Measurements from ENCODE around the gene MPIG6B.

MPIG6B gene

DNA sequence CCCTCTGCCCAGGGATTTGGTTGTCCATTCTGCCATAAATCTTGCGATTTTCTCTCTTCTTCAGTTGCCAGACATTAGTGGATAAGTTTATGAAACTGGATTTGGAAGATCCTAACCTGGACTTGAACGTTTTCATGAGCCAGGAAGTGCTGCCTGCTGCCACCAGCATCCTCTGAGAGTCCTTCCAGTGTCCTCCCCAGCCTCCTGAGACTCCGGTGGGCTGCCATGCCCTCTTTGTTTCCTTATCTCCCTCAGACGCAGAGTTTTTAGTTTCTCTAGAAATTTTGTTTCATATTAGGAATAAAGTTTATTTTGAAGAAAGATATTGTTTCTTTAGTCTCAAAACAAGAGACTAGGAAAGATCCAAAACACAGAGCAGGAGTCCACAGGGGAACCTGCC, 39.2 kb downstream of the MPIG6B start, which contains the start of gene SAPCD1:
Gene SAPCD1 (plus strand): TSS at position 301 of the 400 bp plus-strand sequence. CDS start 399 bp downstream, outside the sequence.
- no peak within 1 kb of the TSS for H3K4me2 ChIP-seq (ENCODE audit: insufficient read depth, low read length)
- DNase-seq (no peak), ATAC-seq (ENCODE audit: insufficient read depth, low read depth) (no peak)
- no peak within 1 kb of the TSS for H3K4me3 ChIP-seq (ENCODE audit: low read depth in 1 of 2, low read length in 2 of 2)
- no peaks in the 10 kb centered on the region for H3K9me3 ChIP-seq (ENCODE audit: insufficient read depth, low read length, severe bottlenecking)
- H3K36me3 ChIP-seq (ENCODE audit: insufficient read depth, low read length) = peaks cover 70% of the 10 kb centered on the region
- no peak within 1 kb of the TSS for H2AFZ ChIP-seq (ENCODE audit: low read depth, low read length)
- no peaks in the 10 kb centered on the region for H3K4me1 ChIP-seq (ENCODE audit: insufficient read depth, low read length)
- no peaks in the 10 kb centered on the region for H3K27me3 ChIP-seq (ENCODE audit: insufficient read depth, low read length, poor library complexity)
- peaks cover 4% of the 10 kb centered on the region; the same call in 1 of the 2 replicates for H4K20me1 ChIP-seq (ENCODE audit: insufficient read depth, low read length)
- no peak within 1 kb of the TSS for H3K27ac ChIP-seq (ENCODE audit: low read length)
- H3K9ac ChIP-seq (ENCODE audit: low read depth, low read length) = no peak within 1 kb of the TSS
- no peaks in the 10 kb centered on the region for H3K79me2 ChIP-seq (ENCODE audit: insufficient read depth, low read length)
- TF ChIP-seq EZH2 (IDR thresholded peaks at IDR 0.05; ENCODE audit: borderline replicate concordance, low read depth, low read length, severe bottlenecking) = no peak
- TF ChIP-seq, protein P1, sequence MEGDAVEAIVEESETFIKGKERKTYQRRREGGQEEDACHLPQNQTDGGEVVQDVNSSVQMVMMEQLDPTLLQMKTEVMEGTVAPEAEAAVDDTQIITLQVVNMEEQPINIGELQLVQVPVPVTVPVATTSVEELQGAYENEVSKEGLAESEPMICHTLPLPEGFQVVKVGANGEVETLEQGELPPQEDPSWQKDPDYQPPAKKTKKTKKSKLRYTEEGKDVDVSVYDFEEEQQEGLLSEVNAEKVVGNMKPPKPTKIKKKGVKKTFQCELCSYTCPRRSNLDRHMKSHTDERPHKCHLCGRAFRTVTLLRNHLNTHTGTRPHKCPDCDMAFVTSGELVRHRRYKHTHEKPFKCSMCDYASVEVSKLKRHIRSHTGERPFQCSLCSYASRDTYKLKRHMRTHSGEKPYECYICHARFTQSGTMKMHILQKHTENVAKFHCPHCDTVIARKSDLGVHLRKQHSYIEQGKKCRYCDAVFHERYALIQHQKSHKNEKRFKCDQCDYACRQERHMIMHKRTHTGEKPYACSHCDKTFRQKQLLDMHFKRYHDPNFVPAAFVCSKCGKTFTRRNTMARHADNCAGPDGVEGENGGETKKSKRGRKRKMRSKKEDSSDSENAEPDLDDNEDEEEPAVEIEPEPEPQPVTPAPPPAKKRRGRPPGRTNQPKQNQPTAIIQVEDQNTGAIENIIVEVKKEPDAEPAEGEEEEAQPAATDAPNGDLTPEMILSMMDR (IDR thresholded peaks at IDR 0.05; ENCODE audit: borderline replicate concordance, extremely low read depth, low read length, poor library complexity, severe bottlenecking) = no peak

DNA sequence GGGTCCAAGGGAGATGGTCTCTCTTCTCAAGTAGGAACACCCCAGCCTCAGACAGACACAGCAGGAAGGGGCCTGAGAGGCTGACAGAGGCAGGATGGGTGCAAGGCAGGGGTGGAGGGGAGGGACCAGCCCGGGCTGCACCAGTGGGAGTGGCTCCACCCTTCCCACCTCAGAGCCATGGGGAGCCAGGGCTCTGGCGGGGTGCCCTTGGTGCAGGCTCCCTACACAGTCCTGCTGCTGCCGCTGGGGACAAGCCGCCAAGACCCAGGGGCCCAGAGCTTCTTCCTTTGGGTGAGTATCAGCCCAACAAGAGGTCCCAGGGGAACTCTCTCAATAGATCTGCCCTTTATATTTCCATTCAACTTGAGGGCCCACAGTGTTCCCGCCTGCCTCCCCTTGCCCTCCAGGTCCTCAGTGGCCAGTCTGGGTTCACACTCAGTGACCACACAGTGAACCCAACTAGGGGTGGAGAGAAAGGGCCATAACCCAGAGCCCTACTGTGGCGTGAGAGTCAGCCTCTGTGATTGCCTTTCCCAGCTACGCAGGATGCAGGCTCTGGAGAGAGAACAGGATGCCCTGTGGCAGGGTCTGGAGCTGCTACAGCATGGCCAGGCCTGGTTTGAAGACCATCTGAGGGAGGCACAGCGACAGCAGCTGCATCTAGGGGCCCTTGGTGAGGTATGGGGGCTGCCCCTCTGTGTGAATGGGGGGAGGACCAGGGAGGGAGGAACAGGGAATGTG, 39.9 kb downstream of the MPIG6B start:
- TF ChIP-seq, protein P1 (IDR thresholded peaks at IDR 0.05; ENCODE audit: borderline replicate concordance, extremely low read depth, low read length, poor library complexity, severe bottlenecking) = no peak
- peaks cover 63% of the 10 kb centered on the region for H3K36me3 ChIP-seq (ENCODE audit: insufficient read depth, low read length)
- no peaks in the 10 kb centered on the region for H3K9me3 ChIP-seq (ENCODE audit: insufficient read depth, low read length, severe bottlenecking)
- H3K4me1 ChIP-seq (ENCODE audit: insufficient read depth, low read length) = no peaks in the 10 kb centered on the region
- no peak overlapping the region for H3K9ac ChIP-seq (ENCODE audit: low read depth, low read length)
- H2AFZ ChIP-seq (ENCODE audit: low read depth, low read length) = no peak overlapping the region
- ATAC-seq (ENCODE audit: insufficient read depth, low read depth) (peak; percentile 26), DNase-seq (no peak)
- H4K20me1 ChIP-seq (ENCODE audit: insufficient read depth, low read length) = peaks cover 4% of the 10 kb centered on the region; the same call in 1 of the 2 replicates
- H3K4me3 ChIP-seq (ENCODE audit: low read depth in 1 of 2, low read length in 2 of 2) = no peak overlapping the region
- no peaks in the 10 kb centered on the region for H3K27me3 ChIP-seq (ENCODE audit: insufficient read depth, low read length, poor library complexity)
- no peak overlapping the region for H3K4me2 ChIP-seq (ENCODE audit: insufficient read depth, low read length)
- no peak overlapping the region for H3K27ac ChIP-seq (ENCODE audit: low read length)
- no peaks in the 10 kb centered on the region for H3K79me2 ChIP-seq (ENCODE audit: insufficient read depth, low read length)

DNA sequence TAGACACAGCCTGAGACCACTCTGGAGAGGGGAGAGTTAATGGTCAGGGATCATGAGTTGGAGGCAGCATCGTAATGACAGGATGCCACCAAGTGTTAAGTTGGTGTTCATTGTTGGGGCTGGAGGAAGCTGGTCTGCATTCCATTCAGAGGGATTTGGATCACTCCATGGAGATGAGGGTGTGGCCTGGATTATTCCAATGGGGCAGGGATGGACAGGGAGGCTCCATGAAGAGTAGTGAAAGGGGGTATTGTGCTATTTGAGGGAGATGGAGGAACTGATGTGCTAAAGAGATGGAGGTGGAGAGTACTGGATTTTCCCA, 40.4 kb downstream of the MPIG6B start:
- Histone ChIP-seq H3K27ac (ENCODE audit: low read length) (no peak overlapping the region), H3K4me1 (ENCODE audit: insufficient read depth, low read length) (no peaks in the 10 kb centered on the region), H2AFZ (ENCODE audit: low read depth, low read length) (no peak overlapping the region), H3K79me2 (ENCODE audit: insufficient read depth, low read length) (no peaks in the 10 kb centered on the region), H3K4me2 (ENCODE audit: insufficient read depth, low read length) (no peak overlapping the region), H4K20me1 (ENCODE audit: insufficient read depth, low read length) (peaks cover 4% of the 10 kb centered on the region; the same call in 1 of the 2 replicates), H3K9me3 (ENCODE audit: insufficient read depth, low read length, severe bottlenecking) (no peaks in the 10 kb centered on the region), H3K36me3 (ENCODE audit: insufficient read depth, low read length) (peaks cover 58% of the 10 kb centered on the region), H3K27me3 (ENCODE audit: insufficient read depth, low read length, poor library complexity) (no peaks in the 10 kb centered on the region), H3K4me3 (ENCODE audit: low read depth in 1 of 2, low read length in 2 of 2) (no peak overlapping the region), H3K9ac (ENCODE audit: low read depth, low read length) (no peak overlapping the region)
- DNase-seq = no peak
- TF ChIP-seq, protein P1 (IDR thresholded peaks at IDR 0.05; ENCODE audit: borderline replicate concordance, extremely low read depth, low read length, poor library complexity, severe bottlenecking) = no peak
- no peak for TF ChIP-seq EZH2 (IDR thresholded peaks at IDR 0.05; ENCODE audit: borderline replicate concordance, low read depth, low read length, severe bottlenecking)
- ATAC-seq (ENCODE audit: insufficient read depth, low read depth) = no peak
